Neuronal stem cell (in vitro differentiated cells): ENCODE data around the gene CSF2RB. TPM values are rescaled to one million over a fixed set of nuclear protein-coding genes. Genes with fewer than 3 reads are reported as not detected.

Experiments used
- DNase-seq: peaks from one replicate; pipeline ENCODE4 v3.0.0-alpha.2; 2013; ENCODE audit warnings: low spot score
- H2AFZ ChIP-seq: one replicate; pipeline ENCODE4 v1.6.1; 2013; ENCODE audit warnings: mild to moderate bottlenecking, low read length, inconsistent platforms
- H2AK5ac ChIP-seq: 2 replicates; pipeline ENCODE4 v1.6.1; 2013; ENCODE audit warnings: low read depth, mild to moderate bottlenecking, inconsistent platforms, low read length, moderate library complexity, mixed read lengths
- H2BK120ac ChIP-seq: 2 replicates; pipeline ENCODE4 v1.6.1; 2013; ENCODE audit warnings: low read depth, mild to moderate bottlenecking, inconsistent platforms, low read length, moderate library complexity, mixed read lengths
- H2BK12ac ChIP-seq: one replicate; pipeline ENCODE4 v1.6.1; 2013; ENCODE audit warnings: low read length, inconsistent platforms
- H2BK15ac ChIP-seq: 2 replicates; pipeline ENCODE4 v1.6.1; 2013; ENCODE audit warnings: mild to moderate bottlenecking, low read length, inconsistent platforms, mixed read lengths
- H2BK5ac ChIP-seq: one replicate; pipeline ENCODE4 v1.6.1; 2013; ENCODE audit warnings: inconsistent platforms, mild to moderate bottlenecking, low read length, moderate library complexity
- H3K14ac ChIP-seq: one replicate; pipeline ENCODE4 v1.6.1; 2013; ENCODE audit warnings: low read length, inconsistent platforms
- H3K18ac ChIP-seq: 2 replicates; pipeline ENCODE4 v1.6.1; 2013; ENCODE audit warnings: low read length, inconsistent platforms
- H3K23ac ChIP-seq: 2 replicates; pipeline ENCODE4 v1.6.1; 2013; ENCODE audit warnings: low read depth, mild to moderate bottlenecking, mixed read lengths, low read length, inconsistent platforms; ENCODE audit not compliant: poor library complexity
- H3K27ac ChIP-seq: replicated peaks from 3 replicates; pipeline ENCODE4 v1.5.1; 2013; ENCODE audit warnings: low read length, inconsistent platforms
- H3K27me3 ChIP-seq, 3 experiments: 2 replicates each; pipeline ENCODE4 v1.6.1; 2013; ENCODE audit warnings: low read length in 3 of 3, mild to moderate bottlenecking in 2 of 3, inconsistent platforms in 1 of 3, low read depth in 1 of 3, mixed read lengths in 1 of 3, moderate library complexity in 1 of 3; ENCODE audit not compliant: control insufficient read depth in 3 of 3, insufficient read depth in 3 of 3
- H3K36me3 ChIP-seq, 2 donors: replicated peaks in 1 of 2; 2 replicates each; pipeline ENCODE4 v1.6.1; 2013; ENCODE audit warnings: low read length in 2 of 2; ENCODE audit not compliant: control insufficient read depth in 2 of 2, insufficient read depth in 2 of 2
- H3K4ac ChIP-seq: 2 replicates; pipeline ENCODE4 v1.6.1; 2013; ENCODE audit warnings: inconsistent platforms, mild to moderate bottlenecking, low read length, moderate library complexity
- H3K4me1 ChIP-seq, 2 donors: 1 replicate in 1 of 2; 2 replicates in 1 of 2; pipeline ENCODE4 v1.6.1; 2013; ENCODE audit warnings: low read length in 2 of 2, low read depth in 1 of 2; ENCODE audit not compliant: control insufficient read depth in 2 of 2, insufficient read depth in 1 of 2
- H3K4me2 ChIP-seq: one replicate; pipeline ENCODE4 v1.6.1; 2013; ENCODE audit warnings: mild to moderate bottlenecking, low read length, inconsistent platforms; ENCODE audit not compliant: insufficient read depth, poor library complexity, severe bottlenecking
- H3K4me3 ChIP-seq, 2 donors: 2 replicates each; pipeline ENCODE4 v1.5.1; 2013; ENCODE audit warnings: low read length in 2 of 2, mild to moderate bottlenecking in 2 of 2, inconsistent platforms in 1 of 2, moderate library complexity in 1 of 2
- H3K79me1 ChIP-seq: one replicate; pipeline ENCODE4 v1.6.1; 2013; ENCODE audit warnings: low read depth, mild to moderate bottlenecking, inconsistent platforms, low read length, moderate library complexity
- H3K9ac ChIP-seq: one replicate; pipeline ENCODE4 v1.6.1; 2013; ENCODE audit warnings: mild to moderate bottlenecking, low read depth, low read length, inconsistent platforms; ENCODE audit not compliant: poor library complexity
- H3K9me3 ChIP-seq, 2 donors: replicated peaks in 1 of 2; 2 replicates each; pipeline versions ENCODE3 to v1.6.1; 2013; ENCODE audit warnings: low read length in 2 of 2, mild to moderate bottlenecking in 2 of 2, inconsistent platforms in 1 of 2, low read depth in 1 of 2, mixed read lengths in 1 of 2, moderate library complexity in 1 of 2; ENCODE audit not compliant: control insufficient read depth in 2 of 2, insufficient read depth in 1 of 2
- H4K8ac ChIP-seq: one replicate; pipeline ENCODE4 v1.6.1; 2013; ENCODE audit warnings: low read depth, mild to moderate bottlenecking, inconsistent platforms, low read length, moderate library complexity
- H4K91ac ChIP-seq: one replicate; pipeline ENCODE4 v1.6.1; 2013; ENCODE audit warnings: low read length, low read depth, mild to moderate bottlenecking, inconsistent platforms; ENCODE audit not compliant: poor library complexity
- WGBS, 2 donors: extraction: QIAGEN DNeasy Blood & Tissue Kit; methylation state at CpG; one replicate each; pipeline ENCODE4 v1.1.7; 2013; ENCODE audit warnings: missing lambda C conversion rate in 2 of 2, mixed read lengths in 1 of 2; ENCODE audit not compliant: insufficient read length in 2 of 2, insufficient replicate concordance in 1 of 2; ENCODE audit errors: extremely low coverage in 2 of 2; 5-methylcytosine and 5-hydroxymethylcytosine counted together
- polyA plus RNA-seq, 2 experiments: library from polyadenylated mRNA; stranded (reverse); fragments of 200-250 nt; gene quantifications; one replicate each; pipeline ENCODE4 v1.2.3, GENCODE V29; 2013

The CSF2RB gene
- 0.01 TPM for polyA plus RNA-seq (2013, experiment 1 of 2)
- 0.01 TPM for polyA plus RNA-seq (2013, experiment 2 of 2)

GRCh38 chr22:36913427-36914389 lies at the start of gene CSF2RB:
Gene CSF2RB (plus strand): TSS chr22:36913628. CDS start chr22:36922208, 8,580 bp downstream.
- H2BK5ac ChIP-seq = no peak within 1 kb of the TSS
- peaks cover 0 to 36% (median 0%) of the 10 kb centered on the region in 3 experiments for H3K27me3 ChIP-seq
- no peaks in the 10 kb centered on the region for H3K79me1 ChIP-seq
- DNase-seq = no peak
- H3K4me3 ChIP-seq = peak within 1 kb of the TSS in 1 of 2 donors; percentile 23
- no peak within 1 kb of the TSS for H4K8ac ChIP-seq
- no peak within 1 kb of the TSS for H2BK15ac ChIP-seq
- H2AK5ac ChIP-seq = peak within 1 kb of the TSS; percentile 66
- no peaks in the 10 kb centered on the region for H3K4me1 ChIP-seq
- H3K23ac ChIP-seq = peak within 1 kb of the TSS; percentile 4
- H3K4me2 ChIP-seq = no peak within 1 kb of the TSS
- no peak within 1 kb of the TSS for H2AFZ ChIP-seq
- no peak within 1 kb of the TSS for H3K4ac ChIP-seq
- H2BK120ac ChIP-seq = no peak within 1 kb of the TSS
- H3K9ac ChIP-seq = no peak within 1 kb of the TSS
- no peak within 1 kb of the TSS for H3K18ac ChIP-seq
- no peaks in the 10 kb centered on the region for H3K36me3 ChIP-seq
- no peaks in the 10 kb centered on the region for H3K9me3 ChIP-seq
- H3K27ac ChIP-seq = no peak within 1 kb of the TSS
- no peak within 1 kb of the TSS for H2BK12ac ChIP-seq
- WGBS, 2 donors = no CpG with 5 or more reads among the region's 18 CpGs
- no peak within 1 kb of the TSS for H4K91ac ChIP-seq
- H3K14ac ChIP-seq = no peak within 1 kb of the TSS

- no peak overlapping the region for H4K91ac ChIP-seq
- no peak overlapping the region for H3K4me2 ChIP-seq
- no peak overlapping the region for H2AFZ ChIP-seq
- no peak overlapping the region for H2BK15ac ChIP-seq
- no peak overlapping the region for H3K27ac ChIP-seq
- no peak overlapping the region for H2BK120ac ChIP-seq
- H3K79me1 ChIP-seq = no peaks in the 10 kb centered on the region
- no peaks in the 10 kb centered on the region for H3K9me3 ChIP-seq
- no peak overlapping the region for H2AK5ac ChIP-seq
- no peak overlapping the region for H3K23ac ChIP-seq
- H3K4ac ChIP-seq = no peak overlapping the region
- H2BK12ac ChIP-seq = no peak overlapping the region
- H3K36me3 ChIP-seq = no peaks in the 10 kb centered on the region
- no peak overlapping the region for H3K14ac ChIP-seq
- H4K8ac ChIP-seq = no peak overlapping the region
- H3K18ac ChIP-seq = no peak overlapping the region
- peaks cover 0 to 44% (median 0%) of the 10 kb centered on the region in 3 experiments for H3K27me3 ChIP-seq
- DNase-seq = no peak
- no peaks in the 10 kb centered on the region for H3K4me1 ChIP-seq
- WGBS, 2 donors = no CpG with 5 or more reads among the region's 6 CpGs
- no peak overlapping the region for H3K4me3 ChIP-seq
- H2BK5ac ChIP-seq = no peak overlapping the region
- H3K9ac ChIP-seq = no peak overlapping the region
Measured at GRCh38 chr22:36863979-36864378, 49.4 kb upstream of the CSF2RB start.

- Histone ChIP-seq H2BK12ac (no peak overlapping the region), H2BK120ac (no peak overlapping the region), H2BK5ac (no peak overlapping the region)
Measured at GRCh38 chr22:36864454-36865215, 48.8 kb upstream of the CSF2RB start.

GRCh38 chr22:36865346-36865745 lies 48.1 kb upstream of the CSF2RB start:
- H2AK5ac ChIP-seq = no peak overlapping the region
- WGBS, 2 donors = no CpG with 5 or more reads among the region's 13 CpGs
- H4K8ac ChIP-seq = no peak overlapping the region
- no peak overlapping the region for H3K27ac ChIP-seq
- DNase-seq = no peak
- H3K9me3 ChIP-seq = no peaks in the 10 kb centered on the region
- H2AFZ ChIP-seq = no peak overlapping the region
- peaks cover 0 to 40% (median 0%) of the 10 kb centered on the region in 3 experiments for H3K27me3 ChIP-seq
- H3K23ac ChIP-seq = peak overlapping the region; percentile 27
- H2BK120ac ChIP-seq = no peak overlapping the region
- H3K18ac ChIP-seq = no peak overlapping the region
- no peaks in the 10 kb centered on the region for H3K4me1 ChIP-seq
- no peak overlapping the region for H4K91ac ChIP-seq
- H3K79me1 ChIP-seq = no peaks in the 10 kb centered on the region
- H3K4ac ChIP-seq = no peak overlapping the region
- no peak overlapping the region for H3K14ac ChIP-seq
- no peak overlapping the region for H2BK12ac ChIP-seq
- H2BK15ac ChIP-seq = no peak overlapping the region
- no peak overlapping the region for H3K4me3 ChIP-seq
- no peaks in the 10 kb centered on the region for H3K36me3 ChIP-seq
- H3K4me2 ChIP-seq = no peak overlapping the region
- H2BK5ac ChIP-seq = no peak overlapping the region
- H3K9ac ChIP-seq = no peak overlapping the region

More at GRCh38 chr22:36864454-36865215, 48.8 kb upstream of the CSF2RB start:
- Histone ChIP-seq H3K4me2 (no peak overlapping the region), H3K18ac (no peak overlapping the region), H3K27ac (no peak overlapping the region), H2BK15ac (no peak overlapping the region), H3K14ac (no peak overlapping the region), H3K9ac (no peak overlapping the region), H3K9me3 (no peaks in the 10 kb centered on the region), H3K23ac (peak overlapping the region; percentile 27), H4K8ac (no peak overlapping the region), H4K91ac (no peak overlapping the region), H3K79me1 (no peaks in the 10 kb centered on the region), H3K36me3 (no peaks in the 10 kb centered on the region), H3K4me3 (no peak overlapping the region), H3K27me3 (peaks cover 0 to 40% (median 0%) of the 10 kb centered on the region in 3 experiments), H2AK5ac (no peak overlapping the region), H2AFZ (no peak overlapping the region), H3K4me1 (no peaks in the 10 kb centered on the region), H3K4ac (no peak overlapping the region)
- no CpG with 5 or more reads among the region's 14 CpGs for WGBS, 2 donors
- DNase-seq = no peak
